ENCODE results near the gene PBX4.
A peak's percentile ranks its signal among the peaks of the same experiment; 100 is the strongest.

Gene PBX4

DNA sequence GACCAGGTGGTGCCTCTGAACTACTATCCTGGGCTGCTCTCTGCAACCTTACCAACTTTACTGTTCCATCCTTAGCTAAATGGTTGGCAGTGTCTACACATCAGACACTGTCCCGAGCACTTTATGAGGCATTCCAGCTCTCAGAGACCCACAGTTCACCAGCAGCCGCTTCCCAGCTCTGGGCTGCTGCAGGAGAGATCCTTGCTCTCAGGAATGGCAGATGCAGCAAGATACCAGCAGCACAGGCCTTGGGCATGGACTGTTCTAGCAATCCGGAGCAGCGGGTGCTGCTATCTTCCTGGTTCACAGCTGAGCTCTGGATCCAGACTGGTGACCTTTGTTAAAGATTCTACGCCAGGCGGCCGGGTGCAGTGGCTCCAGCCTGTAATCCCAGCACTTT lies 12.9 kb upstream of the PBX4 start:
- TF ChIP-seq, protein P1, sequence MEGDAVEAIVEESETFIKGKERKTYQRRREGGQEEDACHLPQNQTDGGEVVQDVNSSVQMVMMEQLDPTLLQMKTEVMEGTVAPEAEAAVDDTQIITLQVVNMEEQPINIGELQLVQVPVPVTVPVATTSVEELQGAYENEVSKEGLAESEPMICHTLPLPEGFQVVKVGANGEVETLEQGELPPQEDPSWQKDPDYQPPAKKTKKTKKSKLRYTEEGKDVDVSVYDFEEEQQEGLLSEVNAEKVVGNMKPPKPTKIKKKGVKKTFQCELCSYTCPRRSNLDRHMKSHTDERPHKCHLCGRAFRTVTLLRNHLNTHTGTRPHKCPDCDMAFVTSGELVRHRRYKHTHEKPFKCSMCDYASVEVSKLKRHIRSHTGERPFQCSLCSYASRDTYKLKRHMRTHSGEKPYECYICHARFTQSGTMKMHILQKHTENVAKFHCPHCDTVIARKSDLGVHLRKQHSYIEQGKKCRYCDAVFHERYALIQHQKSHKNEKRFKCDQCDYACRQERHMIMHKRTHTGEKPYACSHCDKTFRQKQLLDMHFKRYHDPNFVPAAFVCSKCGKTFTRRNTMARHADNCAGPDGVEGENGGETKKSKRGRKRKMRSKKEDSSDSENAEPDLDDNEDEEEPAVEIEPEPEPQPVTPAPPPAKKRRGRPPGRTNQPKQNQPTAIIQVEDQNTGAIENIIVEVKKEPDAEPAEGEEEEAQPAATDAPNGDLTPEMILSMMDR (conservative IDR thresholded peaks at IDR 0.05; ENCODE audit: low read length): no peak
- H3K4me3 ChIP-seq (ENCODE audit: low read length): no peak overlapping the region
- no peak for DNase-seq (ENCODE audit: low read depth)

DNA sequence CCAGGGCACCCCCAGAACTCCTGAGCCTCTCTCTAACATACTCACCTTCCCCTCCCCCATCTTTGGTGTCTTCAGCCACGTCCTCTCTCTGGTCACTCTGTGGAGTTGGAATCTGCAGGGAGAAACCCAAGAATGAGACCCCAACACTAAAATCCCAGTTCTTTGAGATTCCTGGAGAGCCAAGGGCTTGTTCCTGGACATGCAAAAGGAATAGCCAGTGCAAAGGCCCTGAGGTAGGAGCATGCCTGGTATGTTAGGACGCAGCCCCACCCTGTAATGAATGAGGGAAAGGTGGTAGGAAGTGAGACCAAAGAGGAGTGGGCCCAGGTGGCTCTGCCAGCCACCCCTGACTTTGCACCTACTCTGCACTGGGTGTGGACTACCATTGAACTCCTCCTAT lies 11.9 kb upstream of the PBX4 start:
- no peak overlapping the region for H3K4me3 ChIP-seq (ENCODE audit: low read length)
- no peak for DNase-seq (ENCODE audit: low read depth)
- TF ChIP-seq, protein P1 (conservative IDR thresholded peaks at IDR 0.05; ENCODE audit: low read length): no peak

DNA sequence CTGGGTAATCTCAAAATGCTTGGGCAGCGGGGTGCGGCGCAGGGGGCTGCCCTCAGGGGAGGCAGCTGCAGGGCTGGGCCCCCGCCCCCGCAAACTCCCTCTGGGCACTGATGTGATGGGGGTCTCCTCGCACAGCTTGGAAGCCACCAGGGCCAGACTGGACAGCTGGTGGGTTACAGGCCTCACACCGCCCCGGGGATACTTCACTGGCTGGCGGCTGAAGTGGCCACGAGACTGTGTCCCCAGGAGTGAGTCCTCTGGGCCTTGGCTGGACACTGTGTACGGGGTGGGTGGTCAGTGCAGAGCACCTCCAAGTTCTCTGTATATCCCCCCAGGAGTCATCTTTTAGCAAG lies 11.6 kb upstream of the PBX4 start:
- no peak overlapping the region for H3K4me3 ChIP-seq (ENCODE audit: low read length)
- DNase-seq (ENCODE audit: low read depth): no peak
- TF ChIP-seq, protein P1 (conservative IDR thresholded peaks at IDR 0.05; ENCODE audit: low read length): no peak

DNA sequence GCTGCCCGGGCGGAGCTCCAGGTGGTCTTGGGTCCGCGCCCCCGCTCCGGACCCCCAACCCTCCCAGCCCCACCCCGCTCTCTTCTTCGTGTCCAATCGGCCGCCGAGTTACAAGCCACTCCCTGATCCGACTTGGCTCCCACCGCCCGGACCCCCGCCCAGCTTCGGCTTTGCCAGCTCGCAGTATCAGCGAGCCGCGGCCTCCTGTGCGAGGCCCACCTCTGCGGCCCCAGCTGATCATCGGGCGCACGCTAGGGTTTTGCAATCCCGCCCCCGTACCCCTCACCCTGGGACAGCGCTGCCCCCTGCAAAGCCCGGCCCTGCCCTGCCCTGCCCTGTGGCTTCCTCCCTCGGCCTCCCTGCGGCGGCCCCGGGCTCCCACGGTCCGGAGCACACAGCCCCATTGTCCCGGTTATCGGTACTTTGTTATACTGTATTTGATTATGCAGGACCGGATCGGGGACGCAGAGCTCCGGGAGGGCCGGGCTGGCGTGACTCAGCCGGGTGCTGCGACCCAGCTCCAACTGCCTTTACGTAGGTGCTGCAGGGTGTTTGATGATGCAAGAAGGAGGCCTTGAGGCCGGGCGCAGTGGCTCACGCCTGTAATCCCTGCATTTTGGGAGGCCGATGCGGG lies 10.1 kb upstream of the PBX4 start:
- TF ChIP-seq, protein P1 (conservative IDR thresholded peaks at IDR 0.05; ENCODE audit: low read length): no peak
- H3K4me3 ChIP-seq (ENCODE audit: low read length): peak overlapping the region; percentile 33

DNA sequence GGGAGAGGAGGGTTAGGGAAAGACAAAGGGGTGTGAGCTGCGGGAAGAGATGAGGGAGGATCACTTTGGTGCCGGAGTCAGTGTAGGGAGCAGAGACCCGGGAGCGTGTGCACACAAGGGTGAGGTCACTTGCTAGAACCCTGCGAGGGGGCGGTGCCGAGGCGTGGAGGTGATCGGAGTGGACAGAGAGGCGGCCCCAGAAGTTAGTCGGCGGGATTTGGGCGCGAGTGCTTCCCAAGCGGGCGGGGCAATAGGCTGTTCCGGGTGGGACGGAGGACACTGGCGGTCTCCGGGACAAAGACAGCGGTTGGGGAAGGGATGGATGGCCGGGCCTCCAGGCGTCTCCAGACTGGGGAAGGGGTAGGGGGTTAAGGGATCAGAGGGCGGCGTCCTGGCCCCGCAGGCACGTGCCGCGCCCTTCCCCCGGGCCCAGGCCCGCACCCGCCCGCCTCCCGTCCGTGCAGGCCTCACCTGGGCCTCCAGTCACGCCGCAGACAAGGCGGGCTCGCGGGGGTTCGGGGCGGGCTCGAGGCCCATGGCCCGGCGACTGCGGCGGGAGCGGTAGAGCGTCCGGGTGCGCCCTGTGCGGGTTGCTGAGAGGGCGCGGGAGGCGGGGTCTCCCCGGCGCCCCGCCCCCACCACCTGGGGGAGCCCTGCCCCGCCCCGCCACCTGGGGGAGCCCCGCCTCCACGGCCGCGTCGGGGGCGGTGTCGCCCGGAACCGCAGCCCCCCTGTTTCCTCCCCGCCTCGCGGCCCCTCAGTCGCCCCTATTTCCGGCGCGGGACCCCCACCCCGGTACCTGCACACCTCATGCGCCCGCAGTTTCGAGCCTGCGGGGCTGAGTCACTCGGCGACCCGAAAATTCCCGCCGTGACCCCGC lies 9.4 kb upstream of the PBX4 start, which contains the start of gene LPAR2:
LPAR2 (minus strand) TSS at position 600 of the 880 bp plus-strand sequence. CDS start 945 bp downstream, outside the sequence.
- DNase-seq (ENCODE audit: low read depth): no peak
- TF ChIP-seq, protein P1 (conservative IDR thresholded peaks at IDR 0.05; ENCODE audit: low read length): no peak
- H3K4me3 ChIP-seq (ENCODE audit: low read length): peak within 1 kb of the TSS; percentile 33

More for the DNA sequence above, 10.1 kb upstream of the PBX4 start:
- DNase-seq (ENCODE audit: low read depth): peak; percentile 13

DNA sequence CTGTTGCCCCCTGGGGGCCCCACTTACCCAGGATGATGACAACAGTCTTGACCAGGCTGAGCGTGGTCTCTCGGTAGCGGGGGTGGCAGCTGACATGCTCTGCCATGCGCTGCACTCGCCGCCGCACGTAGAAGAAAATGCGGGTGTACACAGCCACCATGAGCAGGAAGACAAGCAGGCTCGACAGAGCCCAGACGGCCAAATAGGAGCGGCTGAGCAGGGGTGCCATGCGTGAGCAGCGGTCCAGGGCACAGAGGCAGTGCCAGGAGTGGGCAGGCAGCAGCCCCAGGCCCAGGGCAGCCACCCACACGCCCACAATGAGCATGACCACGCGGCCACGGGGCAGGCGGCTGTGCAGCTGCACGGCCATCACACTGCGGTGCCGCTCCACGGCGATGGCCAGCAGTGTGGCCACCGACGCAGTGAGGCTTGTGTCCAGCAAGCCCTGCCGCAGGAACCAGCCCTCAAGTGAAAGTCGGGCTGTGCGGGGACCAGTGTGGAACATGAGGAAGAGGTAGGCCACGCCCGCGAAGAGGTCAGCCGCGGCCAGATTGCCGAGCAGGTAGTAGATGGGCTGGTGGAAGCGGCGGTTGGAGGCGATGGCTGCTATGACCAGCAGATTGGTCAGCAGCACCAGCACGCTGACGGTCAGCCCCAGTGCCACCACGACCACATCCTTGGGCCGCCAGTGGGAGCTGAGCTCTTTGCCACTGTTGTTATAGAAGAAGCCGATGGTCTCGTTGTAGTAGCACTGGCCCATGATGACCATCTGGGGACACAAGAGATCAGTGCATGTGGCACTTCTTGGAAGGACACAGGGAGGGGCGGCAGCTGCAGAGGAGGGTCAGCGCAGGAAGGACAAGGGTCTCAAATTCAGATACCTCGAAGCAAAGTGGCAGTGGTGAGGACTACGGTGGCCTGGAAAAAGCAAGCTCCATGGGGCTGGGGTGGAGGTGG lies 8.3 kb upstream of the PBX4 start:
- TF ChIP-seq, protein P1 (conservative IDR thresholded peaks at IDR 0.05; ENCODE audit: low read length): no peak
- H3K4me3 ChIP-seq (ENCODE audit: low read length): no peak overlapping the region
- DNase-seq (ENCODE audit: low read depth): no peak
